Tibial nerve (tissue), 4 donors: ENCODE results near the gene CD74. TPM values are rescaled to one million over a fixed set of nuclear protein-coding genes. Genes with fewer than 3 reads are reported as not detected.

Experiments used
- DNase-seq, 2 donors: peaks; one replicate each; pipeline ENCODE4 v3.0.0-alpha.2; 2019; ENCODE audit warnings: low spot score in 2 of 2
- H3K27ac ChIP-seq, 4 donors: fragments of 200-600 bp; sonication (generic) in 3 of 4; one replicate each; pipeline ENCODE4 v1.5.1; 2017 to 2019; ENCODE audit warnings: mild to moderate bottlenecking in 1 of 4
- H3K27me3 ChIP-seq, 2 donors: fragments of 200-600 bp; sonication (generic) in 1 of 2; one replicate each; pipeline versions ENCODE4 v1.5.1 to v1.6.0; 2017 to 2019
- H3K36me3 ChIP-seq, 3 donors: fragments of 200-600 bp; sonication (generic); one replicate each; pipeline ENCODE4 v1.5.1; 2018 to 2019
- H3K4me1 ChIP-seq, 4 donors: fragments of 200-600 bp; sonication (generic) in 3 of 4; one replicate each; pipeline ENCODE4 v1.5.1; 2017 to 2019
- H3K4me3 ChIP-seq, 4 donors: fragments of 200-600 bp; sonication (generic) in 3 of 4; one replicate each; pipeline ENCODE4 v1.5.1; 2017 to 2019; ENCODE audit warnings: mild to moderate bottlenecking in 1 of 4, moderate library complexity in 1 of 4
- H3K9me3 ChIP-seq, 4 donors: fragments of 200-600 bp; sonication (generic) in 3 of 4; one replicate each; pipeline ENCODE4 v1.5.1; 2017 to 2019
- EP300 ChIP-seq, 2 donors: sonication (generic); formaldehyde crosslinking; IDR thresholded peaks; one replicate each; pipeline ENCODE4 v1.6.1; 2017; ENCODE audit warnings: antibody characterized with exemption in 2 of 2, mild to moderate bottlenecking in 1 of 2
- POLR2A ChIP-seq, 2 donors: fragments of 450-650 bp; IDR thresholded peaks; one replicate each; pipeline ENCODE4 v1.6.1; 2017; ENCODE audit warnings: antibody characterized with exemption in 2 of 2, mild to moderate bottlenecking in 2 of 2, moderate library complexity in 2 of 2
- WGBS, 2 donors: methylation state at CpG; one replicate each; pipeline ENCODE4 v1.1.5; 2018; 5-methylcytosine and 5-hydroxymethylcytosine counted together
- total RNA-seq, 4 donors: library from RNA; depleted of rRNA; stranded (reverse); fragments of >200 nt; gene quantifications; one replicate each; pipeline ENCODE4 v1.1.0, GENCODE V29; 2016
- TF ChIP-seq, protein P1 (sequence below), 5 experiments: fragments of 200-600 bp in 3 of 5; fragments of 450-650 bp in 2 of 5; sonication (generic) in 3 of 5; IDR thresholded peaks; one replicate each; pipeline ENCODE4 v1.5.1; 2016 to 2019; ENCODE audit warnings: antibody characterized with exemption in 5 of 5, mild to moderate bottlenecking in 3 of 5, moderate library complexity in 2 of 5

The CD74 gene
- total RNA-seq, 4 donors from 2014 or later: 309 to 1,049 (median 557) TPM

GRCh38 chr5:150402901-150403342 is 9.8 kb downstream of the CD74 start:
- DNase-seq: no peak

GRCh38 chr5:150402229-150402773 is 10.4 kb downstream of the CD74 start:
- H3K27ac ChIP-seq: no peak overlapping the region
- peaks cover 0 to 12% (median under 1%) of the 10 kb centered on the region in 4 donors for H3K4me1 ChIP-seq
- WGBS, 2 donors: 75 to 89% methylated on average over 4 of the region's 4 CpGs
- H3K9me3 ChIP-seq: no peaks in the 10 kb centered on the region
- TF ChIP-seq POLR2A (IDR thresholded peaks at IDR 0.05) (no peak), EP300 (IDR thresholded peaks at IDR 0.05) (no peak)
- TF ChIP-seq, protein P1, sequence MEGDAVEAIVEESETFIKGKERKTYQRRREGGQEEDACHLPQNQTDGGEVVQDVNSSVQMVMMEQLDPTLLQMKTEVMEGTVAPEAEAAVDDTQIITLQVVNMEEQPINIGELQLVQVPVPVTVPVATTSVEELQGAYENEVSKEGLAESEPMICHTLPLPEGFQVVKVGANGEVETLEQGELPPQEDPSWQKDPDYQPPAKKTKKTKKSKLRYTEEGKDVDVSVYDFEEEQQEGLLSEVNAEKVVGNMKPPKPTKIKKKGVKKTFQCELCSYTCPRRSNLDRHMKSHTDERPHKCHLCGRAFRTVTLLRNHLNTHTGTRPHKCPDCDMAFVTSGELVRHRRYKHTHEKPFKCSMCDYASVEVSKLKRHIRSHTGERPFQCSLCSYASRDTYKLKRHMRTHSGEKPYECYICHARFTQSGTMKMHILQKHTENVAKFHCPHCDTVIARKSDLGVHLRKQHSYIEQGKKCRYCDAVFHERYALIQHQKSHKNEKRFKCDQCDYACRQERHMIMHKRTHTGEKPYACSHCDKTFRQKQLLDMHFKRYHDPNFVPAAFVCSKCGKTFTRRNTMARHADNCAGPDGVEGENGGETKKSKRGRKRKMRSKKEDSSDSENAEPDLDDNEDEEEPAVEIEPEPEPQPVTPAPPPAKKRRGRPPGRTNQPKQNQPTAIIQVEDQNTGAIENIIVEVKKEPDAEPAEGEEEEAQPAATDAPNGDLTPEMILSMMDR (IDR thresholded peaks at IDR 0.05): no peak
- DNase-seq: no peak
- H3K4me3 ChIP-seq: no peak overlapping the region
- peaks cover 0 to 97% (median 37%) of the 10 kb centered on the region in 3 donors for H3K36me3 ChIP-seq
- H3K27me3 ChIP-seq: no peaks in the 10 kb centered on the region

More at GRCh38 chr5:150402901-150403342, 9.8 kb downstream of the CD74 start:
- H3K4me1 ChIP-seq: peaks cover 0 to 14% (median 3%) of the 10 kb centered on the region in 4 donors
- no peaks in the 10 kb centered on the region for H3K27me3 ChIP-seq
- H3K9me3 ChIP-seq: no peaks in the 10 kb centered on the region
- H3K4me3 ChIP-seq: no peak overlapping the region
- H3K27ac ChIP-seq: no peak overlapping the region
- WGBS, 2 donors: 82 to 92% methylated on average over 12 of the region's 12 CpGs
- peaks cover 0 to 96% (median 38%) of the 10 kb centered on the region in 3 donors for H3K36me3 ChIP-seq
- no peak for TF ChIP-seq EP300 (IDR thresholded peaks at IDR 0.05)
- TF ChIP-seq, protein P1 (IDR thresholded peaks at IDR 0.05): no peak
- TF ChIP-seq POLR2A (IDR thresholded peaks at IDR 0.05): no peak

DNA sequence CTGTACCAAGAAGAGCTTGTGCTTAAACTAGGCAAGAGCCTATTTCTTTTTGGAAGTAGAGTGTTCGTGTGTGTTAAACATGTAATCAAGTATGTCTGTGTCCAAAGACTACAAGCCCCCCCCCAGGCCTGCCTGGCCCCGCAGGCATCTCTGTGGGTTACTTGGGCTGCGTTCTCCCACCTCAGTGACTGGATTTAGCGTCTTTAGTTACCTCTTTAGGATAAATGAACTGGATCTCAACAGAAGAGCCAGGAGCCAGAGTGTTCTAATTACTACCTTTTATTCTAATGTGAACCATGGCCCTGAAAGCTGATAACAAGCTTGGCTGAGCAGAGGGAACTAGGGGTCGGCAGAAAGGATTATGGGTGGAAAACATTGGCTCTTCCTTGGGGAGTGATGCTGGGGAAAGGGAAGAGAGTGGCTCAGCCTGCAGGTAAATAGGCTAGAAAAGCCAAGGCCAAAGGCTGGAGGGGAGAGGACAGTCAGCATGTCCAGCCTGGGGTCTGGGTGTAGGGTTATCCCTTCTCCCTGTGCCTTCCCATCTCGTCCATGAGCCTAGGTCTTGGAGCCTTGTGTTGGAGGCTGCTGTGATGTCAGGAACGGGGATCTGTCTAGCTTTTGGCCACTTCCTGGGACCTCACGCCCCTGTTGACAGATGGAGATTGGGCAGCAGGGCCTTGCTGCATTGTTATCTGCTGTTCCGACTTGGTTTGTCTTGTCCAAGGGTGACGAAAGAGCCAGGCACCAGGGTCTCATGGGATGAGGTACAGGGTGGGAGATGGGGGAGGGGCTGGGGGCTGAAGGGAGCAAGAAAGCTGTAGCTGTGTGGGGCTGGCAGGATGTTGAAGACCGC is 11.1 kb downstream of the CD74 start:
- TF ChIP-seq POLR2A (IDR thresholded peaks at IDR 0.05): no peak
- TF ChIP-seq, protein P1 (IDR thresholded peaks at IDR 0.05): no peak
- no peak for TF ChIP-seq EP300 (IDR thresholded peaks at IDR 0.05)
- H3K4me3 ChIP-seq: no peak overlapping the region
- peaks cover 0 to 11% (median 0%) of the 10 kb centered on the region in 4 donors for H3K4me1 ChIP-seq
- DNase-seq: no peak
- no peak overlapping the region for H3K27ac ChIP-seq
- 77 to 86% methylated on average over 11 of the region's 11 CpGs for WGBS, 2 donors
- peaks cover 0 to 100% (median 35%) of the 10 kb centered on the region in 3 donors for H3K36me3 ChIP-seq
- no peaks in the 10 kb centered on the region for H3K9me3 ChIP-seq
- no peaks in the 10 kb centered on the region for H3K27me3 ChIP-seq

GRCh38 chr5:150401076-150401375 is 11.7 kb downstream of the CD74 start:
- no peak for DNase-seq
- Histone ChIP-seq H3K4me3 (no peak overlapping the region), H3K27ac (no peak overlapping the region), H3K9me3 (no peaks in the 10 kb centered on the region), H3K4me1 (peaks cover 0 to 11% (median 0%) of the 10 kb centered on the region in 4 donors), H3K27me3 (no peaks in the 10 kb centered on the region), H3K36me3 (peaks cover 0 to 100% (median 35%) of the 10 kb centered on the region in 3 donors)
- TF ChIP-seq EP300 (IDR thresholded peaks at IDR 0.05): no peak
- TF ChIP-seq, protein P1 (IDR thresholded peaks at IDR 0.05): no peak
- TF ChIP-seq POLR2A (IDR thresholded peaks at IDR 0.05): no peak
- 64 to 71% methylated on average over 3 of the region's 3 CpGs for WGBS, 2 donors
